ENCODE measurements around the gene FYB2.

FYB2 gene

DNA sequence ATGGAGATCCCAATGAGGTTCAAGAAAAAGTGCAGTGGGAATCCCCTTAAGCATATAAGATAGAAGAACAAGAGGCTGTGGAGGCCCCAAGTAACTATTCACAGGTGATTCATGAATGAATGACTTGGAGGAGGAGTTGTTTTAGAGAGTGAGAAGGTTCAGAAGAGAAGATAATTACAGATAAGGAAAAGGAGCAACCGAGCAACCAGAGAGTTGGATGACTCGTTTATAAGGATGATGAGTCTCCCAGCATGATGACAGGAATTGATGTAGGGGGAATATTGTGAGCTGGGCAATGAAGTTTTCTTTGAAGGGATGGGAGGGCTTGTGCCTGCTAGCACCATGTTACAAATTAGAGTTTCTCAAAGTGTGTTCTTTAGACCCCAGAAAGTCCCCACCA, 45.2 kb upstream of the FYB2 start:
- H3K4ac ChIP-seq (ENCODE audit: low read depth, low read length): no peak overlapping the region

DNA sequence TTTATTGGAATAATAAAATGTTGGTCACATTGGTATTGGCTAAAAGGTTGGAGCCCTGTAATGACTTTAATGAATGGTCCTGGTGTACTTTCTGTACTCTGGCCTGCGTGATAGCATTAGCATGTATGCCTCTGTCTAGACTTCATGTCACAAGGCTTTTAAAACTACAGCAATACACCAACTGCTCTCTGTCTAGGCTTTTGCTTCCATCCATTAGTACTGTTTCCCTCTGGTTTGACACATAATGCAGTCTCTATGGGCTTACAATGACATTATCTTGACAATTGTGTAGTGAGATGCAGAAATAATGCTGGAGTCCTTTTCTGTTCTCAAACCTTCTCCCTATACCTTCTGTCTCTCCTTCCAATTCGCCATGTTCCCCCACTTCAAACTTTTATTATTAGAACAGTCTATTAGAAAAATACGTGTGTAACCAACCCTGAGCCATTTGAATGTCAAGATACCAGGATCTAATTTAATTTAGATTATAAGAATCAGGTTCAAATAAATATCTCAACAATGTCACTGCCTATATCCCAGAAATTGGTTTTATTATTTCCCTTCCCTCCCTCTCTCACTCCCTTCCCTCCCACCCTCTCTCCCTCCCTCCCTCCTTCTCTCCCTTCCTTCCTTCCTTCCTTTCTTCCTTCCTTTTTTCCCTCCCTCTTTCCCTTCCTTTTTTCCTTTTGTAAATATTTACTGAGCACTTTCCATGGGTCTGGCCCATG, 44.2 kb upstream of the FYB2 start:
- Histone ChIP-seq H3K9ac (ENCODE audit: low read length) (no peak overlapping the region), H3K18ac (ENCODE audit: low read length) (no peak overlapping the region), H3K14ac (ENCODE audit: low read length) (no peak overlapping the region), H3K36me3 (ENCODE audit: control insufficient read depth in 1 of 2, insufficient read depth in 2 of 2, low read length in 2 of 2) (no peaks in the 10 kb centered on the region), H3K4me2 (ENCODE audit: low read length) (no peak overlapping the region), H3K4me3 (ENCODE audit: low read depth, low read length) (no peak overlapping the region), H2BK12ac (ENCODE audit: low read length) (no peak overlapping the region), H4K12ac (ENCODE audit: low read depth, low read length) (no peak overlapping the region), H4K91ac (ENCODE audit: low read depth, low read length) (no peak overlapping the region), H3K4ac (ENCODE audit: low read depth, low read length) (no peak overlapping the region), H2AFZ (ENCODE audit: insufficient read depth, low read length, poor library complexity) (no peak overlapping the region), H3K27me3 (ENCODE audit: insufficient read depth, low read length) (no peaks in the 10 kb centered on the region), H3K23ac (ENCODE audit: low read length) (no peak overlapping the region), H3K9me3 (ENCODE audit: insufficient read depth, low read depth, low read length) (no peaks in the 10 kb centered on the region), H3K4me1 (ENCODE audit: control insufficient read depth in 1 of 2, insufficient read depth in 2 of 2, low read length in 2 of 2) (no peaks in the 10 kb centered on the region), H3K27ac (ENCODE audit: low read depth, low read length) (no peak overlapping the region), H2BK120ac (ENCODE audit: insufficient read depth, low read length, poor library complexity) (no peak overlapping the region), H2AK5ac (ENCODE audit: low read length) (no peak overlapping the region), H2BK5ac (ENCODE audit: low read depth, low read length, poor library complexity) (no peak overlapping the region), H3K79me2 (ENCODE audit: control insufficient read depth, insufficient read depth, low read length, poor library complexity) (no peaks in the 10 kb centered on the region), H3K79me1 (ENCODE audit: low read length) (no peaks in the 10 kb centered on the region), H4K8ac (ENCODE audit: low read depth, low read length) (no peak overlapping the region)
- DNase-seq: no peak
- no CpG with 5 or more reads among the region's 3 CpGs for WGBS (ENCODE audit: extremely low coverage, insufficient coverage, insufficient read length)

More for the DNA sequence above, 45.2 kb upstream of the FYB2 start:
- Histone ChIP-seq H4K91ac (ENCODE audit: low read depth, low read length) (no peak overlapping the region), H3K4me2 (ENCODE audit: low read length) (no peak overlapping the region), H3K79me2 (ENCODE audit: control insufficient read depth, insufficient read depth, low read length, poor library complexity) (no peaks in the 10 kb centered on the region), H3K4me1 (ENCODE audit: control insufficient read depth in 1 of 2, insufficient read depth in 2 of 2, low read length in 2 of 2) (no peaks in the 10 kb centered on the region), H3K27me3 (ENCODE audit: insufficient read depth, low read length) (no peaks in the 10 kb centered on the region), H2BK12ac (ENCODE audit: low read length) (no peak overlapping the region), H3K9ac (ENCODE audit: low read length) (no peak overlapping the region), H4K12ac (ENCODE audit: low read depth, low read length) (no peak overlapping the region), H3K18ac (ENCODE audit: low read length) (no peak overlapping the region), H3K14ac (ENCODE audit: low read length) (no peak overlapping the region), H3K9me3 (ENCODE audit: insufficient read depth, low read depth, low read length) (no peaks in the 10 kb centered on the region), H3K23ac (ENCODE audit: low read length) (no peak overlapping the region), H4K8ac (ENCODE audit: low read depth, low read length) (no peak overlapping the region), H3K4me3 (ENCODE audit: low read depth, low read length) (no peak overlapping the region), H2BK120ac (ENCODE audit: insufficient read depth, low read length, poor library complexity) (no peak overlapping the region), H2BK5ac (ENCODE audit: low read depth, low read length, poor library complexity) (no peak overlapping the region), H2AFZ (ENCODE audit: insufficient read depth, low read length, poor library complexity) (no peak overlapping the region), H3K36me3 (ENCODE audit: control insufficient read depth in 1 of 2, insufficient read depth in 2 of 2, low read length in 2 of 2) (no peaks in the 10 kb centered on the region), H3K27ac (ENCODE audit: low read depth, low read length) (no peak overlapping the region), H3K79me1 (ENCODE audit: low read length) (no peaks in the 10 kb centered on the region), H2AK5ac (ENCODE audit: low read length) (no peak overlapping the region)
- no peak for DNase-seq
- WGBS (ENCODE audit: extremely low coverage, insufficient coverage, insufficient read length): no CpG with 5 or more reads among the region's 2 CpGs

DNA sequence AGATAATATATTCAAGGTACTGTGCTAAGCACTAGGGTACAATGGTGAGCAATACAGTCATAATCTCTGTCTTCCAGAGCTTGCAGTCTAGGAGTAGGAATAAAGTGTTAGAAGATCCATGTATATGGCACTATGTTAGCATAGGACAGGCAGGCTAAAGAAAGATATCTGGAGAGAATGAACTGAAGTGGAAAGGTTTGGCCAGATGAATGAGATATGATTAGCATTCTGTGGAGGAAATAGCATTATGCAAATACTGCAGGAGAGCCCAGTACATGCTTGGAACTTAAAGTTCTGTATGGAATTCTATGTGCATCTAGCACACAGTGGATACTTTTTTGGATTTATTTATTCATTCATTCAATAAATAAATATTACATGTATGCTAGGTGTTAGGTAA, 40.1 kb upstream of the FYB2 start:
- Histone ChIP-seq H4K91ac (ENCODE audit: low read depth, low read length) (no peak overlapping the region), H2AFZ (ENCODE audit: insufficient read depth, low read length, poor library complexity) (no peak overlapping the region), H3K27me3 (ENCODE audit: insufficient read depth, low read length) (no peaks in the 10 kb centered on the region), H3K18ac (ENCODE audit: low read length) (no peak overlapping the region), H3K79me1 (ENCODE audit: low read length) (no peaks in the 10 kb centered on the region), H4K8ac (ENCODE audit: low read depth, low read length) (no peak overlapping the region), H3K4me1 (ENCODE audit: control insufficient read depth in 1 of 2, insufficient read depth in 2 of 2, low read length in 2 of 2) (no peaks in the 10 kb centered on the region), H2AK5ac (ENCODE audit: low read length) (no peak overlapping the region), H3K14ac (ENCODE audit: low read length) (no peak overlapping the region), H3K23ac (ENCODE audit: low read length) (no peak overlapping the region), H3K36me3 (ENCODE audit: control insufficient read depth in 1 of 2, insufficient read depth in 2 of 2, low read length in 2 of 2) (no peaks in the 10 kb centered on the region), H3K4me3 (ENCODE audit: low read depth, low read length) (no peak overlapping the region), H3K79me2 (ENCODE audit: control insufficient read depth, insufficient read depth, low read length, poor library complexity) (no peaks in the 10 kb centered on the region), H2BK120ac (ENCODE audit: insufficient read depth, low read length, poor library complexity) (no peak overlapping the region), H3K4me2 (ENCODE audit: low read length) (no peak overlapping the region), H2BK12ac (ENCODE audit: low read length) (no peak overlapping the region), H3K27ac (ENCODE audit: low read depth, low read length) (no peak overlapping the region), H3K4ac (ENCODE audit: low read depth, low read length) (no peak overlapping the region), H2BK5ac (ENCODE audit: low read depth, low read length, poor library complexity) (no peak overlapping the region), H3K9ac (ENCODE audit: low read length) (no peak overlapping the region), H3K9me3 (ENCODE audit: insufficient read depth, low read depth, low read length) (no peaks in the 10 kb centered on the region), H4K12ac (ENCODE audit: low read depth, low read length) (no peak overlapping the region)
- no peak for DNase-seq

DNA sequence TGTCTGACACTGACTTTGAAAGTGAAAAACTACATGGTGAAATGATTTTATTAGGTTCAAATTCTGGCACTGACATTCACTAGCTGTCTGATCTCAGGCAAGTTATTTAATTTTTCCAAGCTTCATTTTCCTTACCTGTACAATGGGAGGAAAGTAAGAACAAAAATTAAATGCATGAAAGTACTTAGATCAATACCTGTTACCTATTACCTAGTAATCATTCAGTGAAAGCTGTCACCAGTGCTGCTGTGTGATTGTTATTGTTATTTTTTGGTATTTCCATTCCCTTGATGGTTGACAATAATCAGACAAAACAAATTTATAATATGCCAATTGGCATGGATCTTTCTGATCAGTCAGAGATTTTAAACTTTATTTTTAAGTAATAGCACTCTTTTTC, 37.0 kb upstream of the FYB2 start:
- Histone ChIP-seq H3K4me2 (ENCODE audit: low read length) (no peak overlapping the region), H2BK5ac (ENCODE audit: low read depth, low read length, poor library complexity) (no peak overlapping the region), H3K23ac (ENCODE audit: low read length) (no peak overlapping the region), H2BK12ac (ENCODE audit: low read length) (no peak overlapping the region), H2AK5ac (ENCODE audit: low read length) (no peak overlapping the region), H3K79me2 (ENCODE audit: control insufficient read depth, insufficient read depth, low read length, poor library complexity) (no peaks in the 10 kb centered on the region), H4K91ac (ENCODE audit: low read depth, low read length) (no peak overlapping the region), H3K36me3 (ENCODE audit: control insufficient read depth in 1 of 2, insufficient read depth in 2 of 2, low read length in 2 of 2) (no peaks in the 10 kb centered on the region), H4K12ac (ENCODE audit: low read depth, low read length) (no peak overlapping the region), H3K27ac (ENCODE audit: low read depth, low read length) (no peak overlapping the region), H3K9me3 (ENCODE audit: insufficient read depth, low read depth, low read length) (no peaks in the 10 kb centered on the region), H2AFZ (ENCODE audit: insufficient read depth, low read length, poor library complexity) (no peak overlapping the region), H3K14ac (ENCODE audit: low read length) (no peak overlapping the region), H3K4me3 (ENCODE audit: low read depth, low read length) (no peak overlapping the region), H3K9ac (ENCODE audit: low read length) (no peak overlapping the region), H3K79me1 (ENCODE audit: low read length) (no peaks in the 10 kb centered on the region), H3K27me3 (ENCODE audit: insufficient read depth, low read length) (no peaks in the 10 kb centered on the region), H3K18ac (ENCODE audit: low read length) (no peak overlapping the region), H4K8ac (ENCODE audit: low read depth, low read length) (no peak overlapping the region), H2BK120ac (ENCODE audit: insufficient read depth, low read length, poor library complexity) (no peak overlapping the region), H3K4me1 (ENCODE audit: control insufficient read depth in 1 of 2, insufficient read depth in 2 of 2, low read length in 2 of 2) (no peaks in the 10 kb centered on the region), H3K4ac (ENCODE audit: low read depth, low read length) (no peak overlapping the region)
- no peak for DNase-seq

All from trophoblast cell (in vitro differentiated cells and primary cell).